Stimulated activated CD4-positive, alpha-beta T cell treated with anti-CD3 and anti-CD28 coated beads, Interleukin-1b, Interleukin-23, amount 100 ng/mL, for 1 hour (primary cell): ENCODE measurements around the gene PTGER1.
A peak's percentile ranks its signal among the peaks of the same experiment; 100 is the strongest.

Experiments used
- DNase-seq, 2 donors: peaks; one replicate each; pipeline ENCODE4 v3.0.0-alpha.2; 2020; ENCODE audit warnings: low read depth in 2 of 2

Gene PTGER1

GRCh38 chr19:14441041-14441938 is 33.9 kb downstream of the PTGER1 start:
- DNase-seq: no peak

- peak in 1 of 2 donors; percentile 57 for DNase-seq
These were observed 35.1 kb downstream of the PTGER1 start for GRCh38 chr19:14440049-14440448.

- no peak for DNase-seq
These were observed 36.1 kb downstream of the PTGER1 start for GRCh38 chr19:14439014-14439413.

GRCh38 chr19:14437578-14438140 is 37.5 kb downstream of the PTGER1 start:
- no peak for DNase-seq

- DNase-seq: no peak
These were observed 39.7 kb downstream of the PTGER1 start for GRCh38 chr19:14435320-14436050.

- DNase-seq: no peak
These were observed 40.4 kb downstream of the PTGER1 start for GRCh38 chr19:14434543-14435319.

- no peak for DNase-seq
These were observed 41.3 kb downstream of the PTGER1 start for GRCh38 chr19:14433554-14434501.

GRCh38 chr19:14432791-14433553 is 42.2 kb downstream of the PTGER1 start, which contains the start of gene PKN1:
TSS of gene PKN1 (plus strand) at chr19:14433306. CDS start at chr19:14433522, 216 bp downstream.
- DNase-seq: no peak

- DNase-seq: no peak
These were observed 44.4 kb downstream of the PTGER1 start for GRCh38 chr19:14430712-14431111.

- DNase-seq: no peak
These were observed 46.2 kb downstream of the PTGER1 start for GRCh38 chr19:14428882-14429416.

- no peak for DNase-seq
These were observed 47.7 kb downstream of the PTGER1 start for GRCh38 chr19:14427461-14427860.

- DNase-seq: no peak
These were observed 49.4 kb downstream of the PTGER1 start for GRCh38 chr19:14425696-14426138.
